Left kidney (tissue), 2 donors: Measurements from ENCODE around the gene HIVEP2. TPM values are rescaled to one million over a fixed set of nuclear protein-coding genes. Genes with fewer than 3 reads are reported as not detected.

Experiments used
- DNase-seq: peaks from one replicate; pipeline ENCODE4 v3.0.0-alpha.2; 2013
- polyA plus RNA-seq: library from polyadenylated mRNA; unstranded; fragments of 120-200 nt; gene quantifications from one replicate; pipeline ENCODE4 v1.2.1, GENCODE V29; 2013; ENCODE audit not compliant: insufficient read length

Gene HIVEP2
- polyA plus RNA-seq, 1 donor: 12.3 TPM

- DNase-seq: no peak
Measured at GRCh38 chr6:142820338-142821051, 124.5 kb downstream of the HIVEP2 start.

DNA sequence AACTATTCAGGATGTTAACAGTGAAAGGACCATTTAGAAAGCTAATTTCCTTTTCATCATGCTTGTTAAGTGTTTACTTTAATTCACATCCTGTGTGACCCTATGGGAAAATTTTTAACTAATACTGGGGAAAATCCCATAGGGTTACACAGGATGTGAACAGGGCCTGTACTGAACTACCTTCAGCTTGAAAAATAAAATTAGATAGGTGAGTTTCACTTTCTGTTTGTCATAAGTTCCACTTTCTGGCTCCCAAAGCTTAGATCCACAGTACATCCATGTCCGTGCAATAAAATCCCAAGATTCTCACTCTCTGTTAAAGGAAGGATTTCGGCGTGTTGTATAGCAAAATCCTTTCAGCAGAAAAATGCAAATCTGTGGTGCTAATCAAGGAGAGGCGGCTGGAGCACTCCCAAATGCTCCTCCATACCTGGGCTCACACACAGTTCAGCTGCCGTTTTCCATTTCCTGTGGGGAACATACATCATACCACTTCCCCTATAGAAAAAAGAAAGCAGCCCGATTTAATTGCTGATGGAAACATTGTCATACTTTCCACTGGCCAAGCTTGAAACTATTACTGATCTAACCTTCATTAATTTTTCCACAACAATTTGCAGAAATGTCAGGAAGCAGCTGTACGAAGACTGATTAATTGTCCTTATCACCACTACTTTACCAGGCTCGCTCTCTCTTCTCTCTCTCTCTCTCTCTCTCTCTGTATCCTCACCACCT, 125.2 kb downstream of the HIVEP2 start:
- DNase-seq: no peak

DNA sequence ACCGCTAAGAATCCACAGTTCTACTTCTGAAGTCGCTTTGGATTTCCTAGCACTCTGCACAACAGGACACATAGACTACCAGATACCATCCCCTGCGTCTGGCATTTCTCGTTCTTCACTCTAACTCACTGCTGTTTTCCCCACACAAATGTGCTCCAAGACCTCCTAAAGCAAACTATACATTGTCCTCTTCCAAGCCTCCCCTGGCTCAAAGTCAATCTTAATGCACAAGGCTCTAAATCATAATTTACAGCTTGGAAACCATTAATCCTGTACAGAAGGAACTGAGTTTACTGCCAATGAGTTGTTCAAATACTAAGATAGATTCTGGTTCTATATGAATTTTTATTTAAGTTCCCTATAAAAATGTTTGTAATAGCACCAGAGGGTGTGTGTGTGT, 128.5 kb downstream of the HIVEP2 start:
- no peak for DNase-seq

DNA sequence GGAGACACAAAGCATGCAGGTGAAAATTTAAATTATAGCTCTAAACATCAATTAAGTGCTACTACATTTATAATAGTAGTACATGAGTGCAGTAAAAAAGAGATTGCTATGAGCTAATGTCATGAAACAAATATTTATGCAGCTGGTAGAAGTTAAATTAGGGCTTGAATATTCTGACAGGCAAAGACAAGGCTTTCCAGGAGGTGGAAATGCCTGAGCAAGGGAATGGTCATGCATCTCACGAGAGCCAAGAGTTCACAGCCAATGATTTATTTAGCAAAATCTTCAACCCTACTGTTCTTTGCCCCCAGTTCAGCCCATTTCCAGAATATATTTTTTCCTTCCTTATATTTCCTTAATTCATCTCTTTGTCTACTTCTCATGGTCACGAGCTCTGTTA, 128.9 kb downstream of the HIVEP2 start:
- DNase-seq: no peak

DNA sequence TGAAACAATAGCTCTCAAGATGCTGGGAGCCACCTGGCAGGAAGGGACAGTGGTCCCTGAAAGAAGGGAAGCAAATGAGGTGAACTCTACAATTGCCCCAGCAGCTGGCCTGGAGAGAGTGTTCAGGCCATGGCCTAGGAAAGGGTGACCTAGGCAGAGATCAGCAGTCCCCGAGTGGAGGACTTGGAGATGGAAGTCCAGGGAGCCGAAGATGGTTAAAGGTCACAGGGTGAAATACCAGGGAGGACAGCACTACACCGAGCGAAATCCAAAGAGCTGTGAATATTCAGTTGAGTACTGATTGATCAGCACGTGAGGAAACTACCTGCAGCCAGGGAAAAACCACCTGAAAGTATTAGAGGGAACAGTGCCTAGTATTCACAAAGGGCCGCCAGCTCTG, 133.1 kb downstream of the HIVEP2 start:
- no peak for DNase-seq

GRCh38 chr6:142810952-142811514, 133.9 kb downstream of the HIVEP2 start:
- no peak for DNase-seq

- no peak for DNase-seq
Measured at GRCh38 chr6:142809947-142810346, 135.0 kb downstream of the HIVEP2 start.

GRCh38 chr6:142808405-142809061, 136.4 kb downstream of the HIVEP2 start:
- DNase-seq: no peak

GRCh38 chr6:142805042-142805441, 139.9 kb downstream of the HIVEP2 start:
- no peak for DNase-seq

DNA sequence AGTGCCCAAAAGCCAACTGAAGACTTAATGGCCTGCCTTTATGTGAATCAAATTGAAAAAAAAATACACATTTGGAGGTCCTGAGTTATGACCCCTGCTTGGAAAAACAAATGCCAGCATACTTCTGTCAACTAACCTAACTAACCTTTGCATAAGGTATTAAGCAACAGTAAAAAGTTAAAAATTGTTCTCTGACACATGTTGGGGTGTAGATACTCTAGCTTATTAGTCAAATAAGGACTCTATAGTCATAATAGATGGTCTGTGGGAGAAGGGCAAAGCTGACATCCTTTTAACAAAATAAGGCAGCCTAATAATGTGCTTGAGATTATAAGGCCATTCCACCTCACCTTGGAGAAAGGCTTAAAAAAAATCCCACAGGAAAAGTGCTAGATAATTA, 140.5 kb downstream of the HIVEP2 start:
- DNase-seq: no peak

DNA sequence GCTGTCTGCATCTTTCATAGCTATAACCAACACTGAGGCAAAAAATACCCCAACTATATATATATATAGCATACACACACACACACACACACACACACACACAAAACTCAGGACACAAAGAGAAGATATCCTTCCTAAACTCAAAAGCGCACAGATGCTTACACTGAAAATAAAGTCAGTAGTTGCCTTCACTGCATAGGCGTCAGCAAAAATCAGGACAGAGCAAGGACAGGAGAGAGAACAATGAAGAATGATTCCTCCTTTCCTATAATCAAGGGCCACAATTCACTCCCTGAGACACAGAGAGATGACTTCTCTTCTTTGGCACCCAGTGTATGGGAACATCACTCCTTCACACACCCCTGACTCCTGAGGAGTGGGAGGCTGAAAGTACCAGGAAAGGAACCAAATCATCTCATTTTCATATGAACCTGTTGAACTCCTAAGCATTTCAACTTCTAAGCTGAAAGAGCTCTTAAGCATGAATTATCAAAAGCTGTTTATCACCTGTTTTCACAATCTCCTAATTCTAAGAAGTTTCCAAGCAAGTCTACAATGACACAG, 141.4 kb downstream of the HIVEP2 start:
- DNase-seq: no peak

- DNase-seq: no peak
Measured at GRCh38 chr6:142803032-142803431, 141.9 kb downstream of the HIVEP2 start.

GRCh38 chr6:142802124-142802523, 142.9 kb downstream of the HIVEP2 start:
- DNase-seq: no peak

DNA sequence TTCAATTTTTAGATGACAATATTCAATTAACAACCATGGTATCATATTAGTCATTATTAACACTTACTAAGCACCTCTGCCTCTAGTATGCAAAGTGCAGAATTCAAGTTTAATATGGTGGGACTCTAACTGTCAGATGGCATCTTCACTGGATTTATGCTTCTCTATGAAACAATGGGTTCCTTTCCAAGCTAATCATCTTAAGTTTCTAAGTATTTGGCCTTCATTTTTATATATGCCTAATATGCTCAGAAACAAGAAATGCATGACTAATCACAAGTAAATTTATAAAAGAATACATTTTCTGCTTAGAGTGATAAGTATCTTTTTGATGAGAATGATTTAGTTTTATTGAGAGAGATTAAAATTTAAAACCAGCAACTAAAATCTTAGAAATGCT, 144.7 kb downstream of the HIVEP2 start:
- no peak for DNase-seq

DNA sequence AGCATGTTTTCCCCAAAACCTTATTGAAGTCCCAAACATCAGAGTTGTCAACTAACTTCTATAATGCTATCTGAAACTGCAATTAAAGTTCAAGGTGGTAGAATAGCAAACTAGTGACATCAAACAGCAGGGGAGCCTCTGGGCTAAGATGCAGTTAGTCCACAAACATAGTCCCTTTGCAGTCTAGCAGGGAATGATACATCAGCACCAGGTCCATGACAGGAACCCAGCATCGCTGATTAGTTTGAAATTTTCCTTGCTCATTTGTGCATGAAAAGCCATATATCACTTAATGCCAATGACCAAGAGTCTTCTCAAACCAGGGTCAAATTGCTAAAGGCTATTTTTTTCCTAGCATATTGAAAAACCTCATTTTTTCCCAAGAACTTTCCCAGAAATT, 145.3 kb downstream of the HIVEP2 start:
- DNase-seq: no peak

- DNase-seq: no peak
Measured at GRCh38 chr6:142797159-142797558, 147.8 kb downstream of the HIVEP2 start.

DNA sequence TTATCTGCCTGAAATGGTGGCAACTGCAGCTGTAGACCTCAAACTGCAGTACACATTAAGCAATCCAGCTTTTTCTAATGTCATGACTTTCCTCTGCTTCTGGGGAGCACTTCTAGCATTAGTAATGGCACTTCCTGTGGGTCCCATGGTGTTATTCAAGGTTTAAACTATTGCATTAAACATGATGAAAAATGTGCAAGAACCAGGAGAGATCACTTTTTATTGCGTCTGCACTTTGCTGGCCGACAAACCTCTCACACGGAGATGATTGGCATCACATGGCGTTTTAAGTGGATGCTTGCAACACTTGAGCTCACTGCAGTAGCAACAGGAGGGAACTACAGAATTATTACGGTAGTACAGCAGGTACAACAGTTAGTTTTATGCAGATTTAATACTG, 148.4 kb downstream of the HIVEP2 start:
- no peak for DNase-seq

DNA sequence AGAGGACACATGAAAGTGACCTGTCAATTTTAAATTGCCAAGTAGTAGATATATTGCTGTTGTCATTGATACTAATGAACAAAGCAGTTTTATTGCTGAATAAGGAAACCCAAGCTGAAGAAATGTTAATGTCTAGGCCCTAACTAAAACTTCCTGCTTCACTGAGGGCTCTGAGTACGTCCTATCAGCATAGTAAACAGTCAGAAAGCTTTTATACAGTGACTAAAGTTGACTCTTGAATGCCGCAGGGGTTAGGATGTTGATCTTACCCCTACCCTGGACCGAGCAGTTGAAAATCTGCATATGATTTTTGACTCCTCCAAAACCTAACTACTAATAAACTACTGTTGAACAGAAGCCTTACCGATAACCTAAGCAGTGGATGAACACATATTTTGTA, 149.0 kb downstream of the HIVEP2 start:
- no peak for DNase-seq

- DNase-seq: no peak
Measured at GRCh38 chr6:142794424-142794823, 150.6 kb downstream of the HIVEP2 start.

DNA sequence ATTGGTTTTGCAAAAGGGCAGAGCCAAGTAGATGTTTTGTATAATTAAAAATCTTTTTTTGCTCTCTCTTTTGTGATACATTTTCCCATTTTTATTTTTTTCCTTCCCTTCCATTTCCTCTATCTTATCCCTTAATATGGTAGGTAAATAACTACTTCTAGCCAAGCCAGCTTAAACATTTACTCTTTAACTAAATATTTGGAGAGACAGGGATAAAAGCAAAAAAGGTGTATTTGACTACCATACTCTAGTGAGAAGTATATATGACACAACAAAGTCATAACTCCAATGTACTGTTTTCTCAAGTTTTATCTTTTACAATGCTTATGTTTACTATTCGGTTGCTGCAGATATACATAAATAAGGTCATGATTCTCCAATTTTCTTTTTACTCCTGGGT, 154.7 kb downstream of the HIVEP2 start:
- DNase-seq: no peak

DNA sequence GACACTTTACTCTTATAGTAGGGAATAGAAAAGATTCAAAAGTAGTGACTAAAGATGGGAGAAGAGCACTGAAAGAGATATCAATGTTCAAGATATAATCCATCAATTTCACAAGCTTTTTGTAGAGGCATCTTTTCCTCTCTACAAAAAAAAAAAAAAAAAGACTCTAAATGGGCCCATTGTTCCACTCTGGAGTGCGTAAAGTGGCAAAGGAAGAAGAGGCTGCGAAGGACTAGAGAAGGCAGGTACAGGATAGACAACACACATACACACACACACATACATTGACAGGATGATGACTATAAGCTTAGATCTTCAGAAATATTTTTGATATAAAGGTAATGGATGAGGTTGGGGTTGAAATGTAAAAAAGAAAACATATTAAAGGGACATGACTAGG, 157.6 kb downstream of the HIVEP2 start:
- DNase-seq: no peak

DNA sequence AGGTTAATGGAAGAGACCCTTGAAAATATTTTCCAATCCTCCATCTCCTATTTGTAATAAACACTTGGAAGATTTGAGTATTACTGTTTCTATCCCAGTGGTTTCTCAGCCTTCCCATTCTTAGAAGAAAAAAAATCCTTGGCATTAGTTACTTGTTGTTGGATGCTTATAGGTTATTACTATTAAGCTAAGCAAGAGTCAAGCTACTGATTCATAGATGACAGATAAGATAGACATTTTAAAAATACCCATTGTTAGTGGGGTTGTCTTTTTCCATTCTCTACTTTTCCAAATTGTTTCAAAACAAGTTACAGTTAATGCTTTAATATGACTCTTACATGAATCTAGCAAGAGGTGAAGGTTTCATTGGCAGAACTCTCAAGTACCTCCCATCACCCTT, 158.5 kb downstream of the HIVEP2 start:
- no peak for DNase-seq

DNA sequence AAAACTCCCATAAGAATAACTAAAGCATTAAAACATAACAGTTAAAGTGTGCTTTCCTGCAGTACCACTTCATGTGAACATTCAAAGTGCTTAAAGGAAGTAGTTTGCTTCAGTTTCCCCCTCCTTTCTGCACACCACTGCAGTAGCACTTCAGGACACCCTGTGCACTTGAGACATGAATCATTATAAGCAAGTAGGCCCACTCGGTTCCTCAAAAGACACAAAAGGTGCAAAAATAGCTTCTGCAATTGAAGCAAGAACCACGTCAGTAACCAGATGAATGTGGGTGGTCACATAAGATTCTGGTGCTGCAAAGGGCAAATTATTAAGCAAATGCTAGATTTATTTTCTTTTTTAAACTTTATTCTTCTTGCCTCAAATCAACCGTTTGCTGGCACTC, 160.6 kb downstream of the HIVEP2 start:
- DNase-seq: no peak
